AG09309 (cell line): ENCODE results near the gene KPNA4.
"Not testable (repeated sequence)": the region's sequence is repeated elsewhere in the genome, so short reads cannot be mapped to it uniquely, and the experiment has no call there.

ENCODE experiments used
- DNase-seq: peaks from one replicate; pipeline ENCODE4 v3.0.0-alpha.2; 2010; ENCODE audit warnings: low read depth
- H3K4me3 ChIP-seq: 2 replicates; pipeline ENCODE4 v1.5.1; 2011; ENCODE audit warnings: mild to moderate bottlenecking, low read depth, low read length, moderate library complexity; ENCODE audit not compliant: control insufficient read depth
- CTCF ChIP-seq: IDR thresholded peaks from 2 replicates; pipeline ENCODE4 v1.5.1; 2011; ENCODE audit warnings: mild to moderate bottlenecking, low read depth, low read length, inconsistent platforms; ENCODE audit not compliant: insufficient read depth, control insufficient read depth; ENCODE audit errors: missing control alignments

The KPNA4 gene

GRCh38 chr3:160605315-160605714 is 39.9 kb upstream of the KPNA4 start:
- no peak for TF ChIP-seq CTCF
- DNase-seq: no peak
- no peak overlapping the region for H3K4me3 ChIP-seq

- not testable (repeated sequence) for DNase-seq, H3K4me3 ChIP-seq
Observed at GRCh38 chr3:160603845-160604244, 38.5 kb upstream of the KPNA4 start.

GRCh38 chr3:160602259-160602658 is 36.9 kb upstream of the KPNA4 start:
- TF ChIP-seq CTCF: no peak
- no peak for DNase-seq
- no peak overlapping the region for H3K4me3 ChIP-seq

GRCh38 chr3:160601288-160601687 is 35.9 kb upstream of the KPNA4 start:
- no peak for TF ChIP-seq CTCF
- no peak for DNase-seq

GRCh38 chr3:160598865-160599264 is 33.5 kb upstream of the KPNA4 start:
- DNase-seq: no peak
- no peak for TF ChIP-seq CTCF

More at GRCh38 chr3:160601288-160601687, 35.9 kb upstream of the KPNA4 start:
- H3K4me3 ChIP-seq: no peak overlapping the region

GRCh38 chr3:160588023-160588422 is 22.7 kb upstream of the KPNA4 start:
- no peak overlapping the region for H3K4me3 ChIP-seq
- TF ChIP-seq CTCF: no peak
- DNase-seq: no peak

More at GRCh38 chr3:160598865-160599264, 33.5 kb upstream of the KPNA4 start:
- no peak overlapping the region for H3K4me3 ChIP-seq

GRCh38 chr3:160587105-160587504 is 21.7 kb upstream of the KPNA4 start:
- no peak overlapping the region for H3K4me3 ChIP-seq
- DNase-seq: no peak
- TF ChIP-seq CTCF: no peak

GRCh38 chr3:160586679-160587078 is 21.3 kb upstream of the KPNA4 start:
- no peak for TF ChIP-seq CTCF
- no peak for DNase-seq
- no peak overlapping the region for H3K4me3 ChIP-seq
